Occipital lobe (tissue), 2 donors: Measurements from ENCODE around the gene THSD8. TPM values are rescaled to one million over a fixed set of nuclear protein-coding genes. Genes with fewer than 3 reads are reported as not detected.

Source experiments
- small RNA-seq: library from RNA; depleted of rRNA; stranded (forward); fragments of <200 nt; gene quantifications from one replicate; pipeline ENCODE3, GENCODE V24; 2014
- total RNA-seq: library from RNA; depleted of rRNA; stranded (reverse); fragments of >200 nt; gene quantifications from one replicate; pipeline ENCODE4 v1.2.3, GENCODE V29; 2014

The THSD8 gene
- total RNA-seq, 1 donor from 2014 or later: 0.62 TPM

Small RNAs within 50 kb of the gene (small RNA-seq; reads per million reads assigned to genes)
- not detected for gene MIR5684
- gene MIR6794: not detected

Other genes starting within 250 kb of the THSD8 start
- gene ZNF490, start 191.3 kb upstream of the THSD8 start, total RNA-seq: 11.4 TPM
- 27.6 TPM for gene ZNF791, start 191.1 kb upstream of the THSD8 start, total RNA-seq
- gene MAN2B1, start 135.3 kb upstream of the THSD8 start, total RNA-seq: 17.2 TPM
- 10.3 TPM for gene WDR83, start 135.3 kb upstream of the THSD8 start, total RNA-seq
- gene DHPS, start 120.2 kb upstream of the THSD8 start, total RNA-seq: 79.7 TPM
- gene GNG14, start 114.1 kb upstream of the THSD8 start, total RNA-seq: not detected
- 6.4 TPM for gene FBXW9, start 105.4 kb upstream of the THSD8 start, total RNA-seq
- 54.0 TPM for gene TNPO2, start 78.1 kb upstream of the THSD8 start, total RNA-seq
- gene TRIR, start 67.4 kb upstream of the THSD8 start, total RNA-seq: 138 TPM
- gene GET3, start 64.6 kb upstream of the THSD8 start, total RNA-seq: 59.3 TPM
- gene BEST2, start 50.3 kb upstream of the THSD8 start, total RNA-seq: 0.16 TPM
- gene HOOK2, start 26.5 kb upstream of the THSD8 start, total RNA-seq: 20.3 TPM
- 22.6 TPM for gene JUNB, start 10.6 kb upstream of the THSD8 start, total RNA-seq
- 174 TPM for gene PRDX2, start 269 bp upstream of the THSD8 start, total RNA-seq
- 15.8 TPM for gene RNASEH2A, start 4.5 kb downstream of the THSD8 start, total RNA-seq
- gene RTBDN, start 32.5 kb downstream of the THSD8 start, total RNA-seq: 2.0 TPM
- 35.1 TPM for gene MAST1, start 36.4 kb downstream of the THSD8 start, total RNA-seq
- gene DNASE2, start 79.4 kb downstream of the THSD8 start, total RNA-seq: 4.5 TPM
- 0.31 TPM for gene KLF1, start 85.1 kb downstream of the THSD8 start, total RNA-seq
- 14.7 TPM for gene GCDH, start 89.1 kb downstream of the THSD8 start, total RNA-seq
- not detected for gene SYCE2, start 117.2 kb downstream of the THSD8 start, total RNA-seq
- gene FARSA, start 131.6 kb downstream of the THSD8 start, total RNA-seq: 46.8 TPM
- 280 TPM for gene CALR, start 136.5 kb downstream of the THSD8 start, total RNA-seq
- 21.8 TPM for gene RAD23A, start 143.8 kb downstream of the THSD8 start, total RNA-seq
- 13.3 TPM for gene GADD45GIP1, start 155.2 kb downstream of the THSD8 start, total RNA-seq
- gene DAND5, start 167.5 kb downstream of the THSD8 start, total RNA-seq: not detected
- 124 TPM for gene NFIX, start 193.4 kb downstream of the THSD8 start, total RNA-seq